SU-DHL-6 (cell line): ENCODE measurements around the gene FOXP2.

ENCODE experiments used
- H2AFZ ChIP-seq: fragments of 200-600 bp; sonication (generic); 2 replicates; pipeline ENCODE4 v1.6.1; 2014; ENCODE audit warnings: low read depth, mild to moderate bottlenecking, moderate library complexity, mixed read lengths, antibody characterized with exemption, low read length; ENCODE audit not compliant: severe bottlenecking
- H3F3A ChIP-seq: fragments of 200-600 bp; shearing (Covaris generic); 2 replicates; pipeline ENCODE4 v1.6.0; 2016; ENCODE audit warnings: antibody characterized with exemption, mild to moderate bottlenecking; ENCODE audit not compliant: insufficient read depth
- H3K27ac ChIP-seq: fragments of 200-600 bp; sonication (generic); 2 replicates; pipeline ENCODE4 v1.5.1; 2016; ENCODE audit warnings: low read depth, mild to moderate bottlenecking, low read length, moderate library complexity, mixed read lengths
- H3K27me3 ChIP-seq: fragments of 200-600 bp; sonication (generic), shearing (Covaris generic); 2 replicates; pipeline ENCODE4 v1.6.0; 2014; ENCODE audit warnings: mild to moderate bottlenecking, low read length
- H3K36me3 ChIP-seq: fragments of 200-600 bp; sonication (generic); 2 replicates; pipeline ENCODE4 v1.6.1; 2014; ENCODE audit warnings: mild to moderate bottlenecking, low read length, mixed read lengths
- H3K4me2 ChIP-seq: fragments of 300-600, 200-600 bp; shearing (Covaris generic), sonication (generic); 2 replicates; pipeline ENCODE4 v1.6.0; 2014; ENCODE audit warnings: low read length, low read depth, mild to moderate bottlenecking; ENCODE audit not compliant: poor library complexity, severe bottlenecking
- H3K4me3 ChIP-seq: fragments of 200-600 bp; sonication (generic); 2 replicates; pipeline ENCODE4 v1.5.1; 2014; ENCODE audit warnings: antibody characterized with exemption, low read length, mild to moderate bottlenecking, mixed read lengths; ENCODE audit not compliant: insufficient read depth, poor library complexity, severe bottlenecking
- H3K79me2 ChIP-seq: fragments of 200-600 bp; sonication (generic); 2 replicates; pipeline ENCODE4 v1.6.1; 2014; ENCODE audit warnings: mild to moderate bottlenecking, low read length, moderate library complexity; ENCODE audit not compliant: insufficient read depth
- H3K9ac ChIP-seq: fragments of 200-600 bp; sonication (generic); 2 replicates; pipeline ENCODE4 v1.7.0; 2014; ENCODE audit warnings: mild to moderate bottlenecking, low read length
- H3K9me2 ChIP-seq: fragments of 200-600 bp; sonication (generic); replicated peaks from 2 replicates; pipeline ENCODE4 v1.6.1; 2014; ENCODE audit warnings: low read length; ENCODE audit not compliant: insufficient read depth
- H3K9me3 ChIP-seq: fragments of 200-600 bp; sonication (generic); 2 replicates; pipeline ENCODE4 v1.6.1; 2014; ENCODE audit warnings: low read length, mixed read lengths; ENCODE audit not compliant: insufficient read depth
- H4K20me1 ChIP-seq: fragments of 200-600 bp; sonication (generic); 2 replicates; pipeline ENCODE4 v1.6.1; 2014; ENCODE audit warnings: low read depth, mild to moderate bottlenecking, antibody characterized with exemption, low read length, moderate library complexity, mixed read lengths
- CTCF ChIP-seq: fragments of 200-600 bp; sonication (generic); IDR thresholded peaks from one replicate; pipeline ENCODE4 v1.5.1; 2017; ENCODE audit warnings: antibody characterized with exemption, mild to moderate bottlenecking, low read length, moderate library complexity; ENCODE audit not compliant: insufficient read depth, poor library complexity, severe bottlenecking
- EZH2phosphoT487 ChIP-seq: fragments of 200-600 bp; sonication (generic), shearing (Covaris generic); conservative IDR thresholded peaks from 2 replicates; pipeline ENCODE4 v1.6.1; 2018; ENCODE audit warnings: mild to moderate bottlenecking, antibody characterized with exemption, low read length, moderate library complexity, mixed read lengths

FOXP2 gene

GRCh38 chr7:114422507-114423501 lies 8.2 kb downstream of the FOXP2 start:
- Histone ChIP-seq H3K9me2 (no peaks in the 10 kb centered on the region), H3K4me2 (no peak overlapping the region), H3K36me3 (no peaks in the 10 kb centered on the region), H3K9me3 (no peaks in the 10 kb centered on the region), H4K20me1 (no peaks in the 10 kb centered on the region), H3K9ac (no peak overlapping the region), H3F3A (no peaks in the 10 kb centered on the region), H3K79me2 (no peaks in the 10 kb centered on the region), H3K27me3 (no peaks in the 10 kb centered on the region), H3K4me3 (no peak overlapping the region), H3K27ac (no peak overlapping the region), H2AFZ (no peak overlapping the region)
- no peak for TF ChIP-seq EZH2phosphoT487
- TF ChIP-seq CTCF, result no peak

- no peak for TF ChIP-seq EZH2phosphoT487
- no peak for TF ChIP-seq CTCF
- Histone ChIP-seq H3F3A (no peaks in the 10 kb centered on the region), H3K79me2 (no peaks in the 10 kb centered on the region), H3K4me3 (no peak overlapping the region), H3K36me3 (no peaks in the 10 kb centered on the region), H3K9me2 (no peaks in the 10 kb centered on the region), H3K4me2 (no peak overlapping the region), H3K27me3 (no peaks in the 10 kb centered on the region), H2AFZ (no peak overlapping the region), H4K20me1 (no peaks in the 10 kb centered on the region; the same call in 1 of the 2 replicates), H3K9me3 (no peaks in the 10 kb centered on the region), H3K9ac (no peak overlapping the region), H3K27ac (no peak overlapping the region)
Observed at GRCh38 chr7:114426382-114426781, 11.8 kb downstream of the FOXP2 start.

GRCh38 chr7:114426824-114427223 lies 12.2 kb downstream of the FOXP2 start:
- no peak overlapping the region for H3K27ac ChIP-seq
- H3K27me3 ChIP-seq, result no peaks in the 10 kb centered on the region
- H2AFZ ChIP-seq, result no peak overlapping the region
- no peaks in the 10 kb centered on the region for H3F3A ChIP-seq
- H3K36me3 ChIP-seq, result no peaks in the 10 kb centered on the region
- H3K4me3 ChIP-seq, result no peak overlapping the region
- no peak for TF ChIP-seq CTCF
- no peak for TF ChIP-seq EZH2phosphoT487
- H4K20me1 ChIP-seq, result no peaks in the 10 kb centered on the region; the same call in 1 of the 2 replicates
- no peak overlapping the region for H3K9ac ChIP-seq
- no peaks in the 10 kb centered on the region for H3K9me2 ChIP-seq
- H3K4me2 ChIP-seq, result no peak overlapping the region
- no peaks in the 10 kb centered on the region for H3K79me2 ChIP-seq
- H3K9me3 ChIP-seq, result no peaks in the 10 kb centered on the region
